Measurements from ENCODE around the gene ARHGAP42.

Gene ARHGAP42

DNA sequence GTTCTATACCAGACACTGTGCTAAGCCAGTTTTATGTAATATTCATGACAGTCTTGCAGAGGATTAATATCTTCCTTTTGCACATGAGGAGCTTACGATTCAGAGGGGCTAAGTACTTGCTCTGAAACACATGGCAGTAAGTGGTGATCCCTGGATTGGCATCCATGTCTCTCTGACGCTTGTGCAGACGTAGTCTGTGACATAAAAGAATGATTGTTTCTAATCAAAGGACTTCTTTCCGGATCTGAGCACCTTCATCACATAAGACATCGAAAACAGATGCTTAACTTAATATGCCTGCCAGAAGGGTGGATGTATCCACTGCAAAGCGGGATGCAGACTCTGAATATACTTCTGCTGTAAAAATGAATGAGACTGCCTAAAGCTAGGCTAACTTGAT, 74.8 kb downstream of the ARHGAP42 start:
- no peak for DNase-seq

DNA sequence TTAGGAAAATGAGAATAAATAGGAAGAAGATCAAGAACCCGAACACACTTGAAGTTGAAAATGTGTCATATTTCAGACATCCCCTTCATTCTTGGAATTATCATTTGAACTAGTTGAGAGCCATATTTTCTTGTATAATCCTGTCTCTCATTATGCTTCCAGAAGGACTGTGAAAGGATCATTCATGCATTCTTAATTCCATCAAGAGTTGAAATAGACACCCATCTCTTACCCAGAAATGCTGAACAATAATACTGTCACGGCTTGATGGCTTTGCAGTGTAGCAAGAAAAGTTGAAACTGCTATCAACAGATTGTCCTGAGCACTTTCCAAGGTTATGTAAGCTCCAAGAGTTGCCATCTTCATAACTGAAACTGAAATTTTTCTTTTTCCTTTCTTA, 79.7 kb downstream of the ARHGAP42 start:
- no peak for DNase-seq

DNA sequence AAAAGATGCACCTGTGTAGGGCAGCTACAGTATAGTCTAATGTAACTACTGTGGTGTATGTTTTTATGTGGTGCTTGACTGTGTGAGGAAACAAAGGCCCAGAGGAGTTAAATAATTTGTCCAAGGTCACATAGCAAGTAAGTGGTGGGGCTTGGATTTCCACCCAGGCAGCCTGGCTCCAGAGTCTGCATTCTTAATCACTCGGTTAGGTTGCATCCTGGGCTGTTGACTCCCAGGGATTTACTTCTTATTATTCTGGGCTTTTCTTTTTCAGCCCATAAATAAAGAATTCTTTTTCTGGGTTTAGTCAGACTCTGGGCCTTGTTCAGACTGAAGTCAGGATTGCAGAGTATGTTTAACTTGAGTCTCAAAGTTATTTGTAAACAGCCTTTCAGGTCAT, 82.1 kb downstream of the ARHGAP42 start:
- no peak for DNase-seq

DNA sequence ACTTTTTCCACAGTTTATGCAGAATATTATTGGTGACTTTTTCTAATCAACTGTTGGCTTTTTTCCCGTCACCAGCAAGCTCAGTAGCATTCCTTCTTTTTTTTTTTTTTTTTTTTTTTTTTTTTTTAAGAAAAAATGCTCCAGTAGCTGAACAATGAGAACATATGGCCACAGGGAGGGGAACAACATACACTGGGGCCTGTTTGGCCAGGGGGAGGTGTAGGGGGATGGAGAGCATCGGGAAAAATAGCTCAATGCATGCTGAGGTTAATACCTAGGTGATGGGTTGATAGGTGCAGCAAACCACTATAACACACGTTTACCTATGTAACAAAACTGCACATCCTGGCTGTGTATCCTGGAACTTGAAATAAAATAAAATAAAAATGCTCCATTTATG, 82.5 kb downstream of the ARHGAP42 start:
- no peak for DNase-seq

DNA sequence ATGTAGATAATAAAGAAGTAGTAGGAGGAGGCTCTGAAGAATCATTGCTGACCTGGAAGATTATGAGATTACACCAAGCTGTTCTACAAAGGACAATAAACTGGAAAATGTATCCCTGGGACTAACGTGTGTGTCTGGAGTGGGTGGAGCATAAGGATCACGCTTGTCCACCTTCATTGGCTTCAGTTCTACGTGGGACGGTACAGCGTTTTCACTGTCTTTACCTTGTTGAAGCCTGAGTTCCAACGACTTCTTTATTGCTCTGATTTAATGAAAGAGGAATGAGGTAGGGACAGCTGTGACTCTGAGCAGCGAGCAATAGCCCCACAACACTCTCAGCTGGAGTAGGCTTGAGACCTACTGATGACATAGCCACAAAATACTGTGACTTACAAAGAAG, 87.0 kb downstream of the ARHGAP42 start:
- no peak for DNase-seq

DNA sequence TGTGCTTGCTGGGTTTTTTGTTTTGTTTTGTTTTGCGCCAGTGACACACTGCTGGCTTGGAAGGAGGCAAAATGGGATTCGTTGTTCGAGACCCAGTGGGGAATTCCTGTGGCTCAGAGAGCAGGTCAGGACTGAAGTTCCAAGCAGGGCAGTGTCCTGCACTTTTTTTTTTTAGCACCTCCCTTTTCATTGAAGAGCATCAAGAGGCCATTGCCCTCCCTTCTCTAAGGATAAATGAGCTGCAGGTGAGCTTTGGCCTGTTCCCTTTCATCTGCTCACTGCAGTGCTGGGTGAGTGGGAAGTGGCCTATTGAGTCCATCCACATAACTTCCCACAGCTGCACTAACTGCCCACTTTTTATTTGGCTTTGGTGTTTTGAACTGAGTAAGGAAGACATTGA, 87.8 kb downstream of the ARHGAP42 start:
- no peak for DNase-seq

DNA sequence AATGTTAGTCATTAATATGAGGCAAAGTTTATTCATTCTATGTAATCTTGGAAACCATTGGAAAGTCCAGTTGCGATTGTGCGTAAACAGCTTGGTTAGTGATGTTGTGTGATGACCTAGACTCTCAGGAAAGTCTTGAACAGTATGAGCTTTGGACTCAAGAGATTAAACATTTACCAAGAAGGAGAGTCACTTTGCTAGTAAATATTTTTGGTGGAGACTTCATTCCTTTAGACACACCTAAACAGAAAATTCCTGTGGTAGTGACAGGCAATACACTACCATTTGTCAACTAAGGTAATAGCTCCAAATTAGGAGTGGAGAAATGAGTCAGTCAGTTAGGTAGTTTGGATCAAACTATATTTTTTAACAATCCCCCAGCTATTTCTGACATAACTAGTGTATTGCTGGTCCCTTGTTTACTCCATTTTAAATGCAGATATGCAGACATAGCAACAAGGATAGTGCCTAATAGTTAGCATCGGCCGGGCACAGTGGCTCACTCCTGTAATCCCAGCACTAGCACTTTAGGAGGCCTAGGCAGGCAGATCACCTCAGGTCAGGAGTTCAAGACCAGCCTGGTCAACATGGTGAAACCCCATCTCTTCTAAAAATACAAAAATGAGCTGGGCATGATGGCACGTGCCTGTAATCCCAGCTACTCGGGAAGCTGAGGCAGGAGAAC, 89.3 kb downstream of the ARHGAP42 start:
- DNase-seq, result no peak

DNA sequence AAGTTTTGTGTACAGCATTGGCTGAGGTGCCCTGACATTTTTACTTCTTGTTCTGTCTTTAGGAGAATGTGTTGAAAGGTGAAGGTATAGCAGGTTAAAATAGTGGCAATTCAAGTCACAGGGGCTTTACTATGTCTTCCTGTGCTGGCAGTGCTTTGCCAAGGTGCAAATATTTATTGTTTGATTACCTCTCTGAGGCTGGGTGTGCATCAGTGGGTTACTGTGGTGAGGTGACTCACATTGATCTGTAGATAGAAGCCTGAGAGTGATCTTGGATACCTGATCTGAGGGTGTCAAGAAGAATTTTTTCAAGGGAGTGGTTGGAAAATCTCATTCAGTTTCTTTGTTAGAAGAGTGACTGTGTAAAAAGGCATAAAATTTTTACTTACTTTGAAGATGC, 90.0 kb downstream of the ARHGAP42 start:
- DNase-seq, result no peak

DNA sequence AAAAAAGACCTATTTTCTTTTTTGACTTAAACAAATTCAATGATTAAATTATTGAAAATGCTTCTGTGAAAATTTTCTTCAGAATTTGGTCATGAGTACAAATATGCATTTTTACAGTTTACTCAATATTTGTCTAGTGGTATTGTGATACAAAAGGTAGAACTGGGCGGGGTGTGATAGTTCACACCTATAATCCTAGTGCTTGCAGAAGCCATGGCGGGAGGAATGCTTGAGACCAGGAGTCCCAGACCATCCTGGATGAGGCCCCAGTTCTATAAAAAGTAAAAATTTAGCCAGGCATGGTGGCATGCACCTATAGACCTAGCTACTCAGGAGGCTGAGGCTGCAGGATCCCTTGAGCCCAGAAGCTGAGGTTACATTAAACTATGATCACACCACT, 90.6 kb downstream of the ARHGAP42 start:
- no peak for DNase-seq

DNA sequence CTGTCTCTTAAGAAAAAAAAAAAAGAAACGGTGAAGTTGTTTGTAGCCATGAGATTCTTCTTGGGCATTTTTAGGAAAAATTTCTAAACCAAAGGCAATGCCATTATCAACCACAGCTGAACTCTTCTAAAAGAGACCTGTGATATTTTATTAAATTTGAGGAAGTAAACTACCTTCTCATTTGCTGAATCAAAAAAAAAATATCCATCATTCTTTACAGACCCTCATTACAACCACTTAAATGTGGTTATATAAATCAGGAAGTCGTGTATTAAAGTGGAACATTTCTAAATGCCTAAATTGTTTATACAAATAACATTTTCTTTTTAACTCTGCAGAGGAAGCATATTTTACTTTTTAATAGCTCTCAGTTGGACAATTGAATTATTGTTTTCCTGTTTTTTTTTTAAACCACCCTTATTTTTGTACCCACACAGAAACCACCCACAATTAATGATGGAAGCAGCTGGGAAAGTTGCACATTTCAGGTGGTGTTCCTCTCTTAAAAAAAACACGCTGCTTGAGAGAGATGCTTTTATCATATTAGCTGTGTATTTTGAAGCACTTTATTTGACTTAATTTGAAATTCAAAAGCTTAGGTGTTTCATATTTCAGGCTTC, 91.2 kb downstream of the ARHGAP42 start:
- DNase-seq, result no peak

DNA sequence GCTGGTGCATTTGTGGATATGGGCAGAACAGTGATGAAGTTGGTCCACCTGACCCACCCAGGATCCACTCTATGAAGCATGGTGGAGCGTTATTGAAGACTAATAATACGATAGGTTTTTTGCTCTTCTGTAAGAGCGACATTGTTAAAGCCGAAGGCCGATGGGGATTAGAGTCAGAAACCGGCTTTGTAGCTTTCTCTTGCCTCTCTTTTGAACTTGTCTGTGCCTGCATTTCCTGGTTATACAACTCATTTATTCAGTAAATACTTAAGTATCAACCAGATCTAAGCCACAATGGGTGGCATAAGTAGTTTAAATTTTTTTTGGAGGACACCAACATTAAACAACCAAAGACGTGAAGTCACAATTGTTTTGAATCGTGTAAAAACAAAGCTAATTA, 93.4 kb downstream of the ARHGAP42 start:
- no peak for DNase-seq

DNA sequence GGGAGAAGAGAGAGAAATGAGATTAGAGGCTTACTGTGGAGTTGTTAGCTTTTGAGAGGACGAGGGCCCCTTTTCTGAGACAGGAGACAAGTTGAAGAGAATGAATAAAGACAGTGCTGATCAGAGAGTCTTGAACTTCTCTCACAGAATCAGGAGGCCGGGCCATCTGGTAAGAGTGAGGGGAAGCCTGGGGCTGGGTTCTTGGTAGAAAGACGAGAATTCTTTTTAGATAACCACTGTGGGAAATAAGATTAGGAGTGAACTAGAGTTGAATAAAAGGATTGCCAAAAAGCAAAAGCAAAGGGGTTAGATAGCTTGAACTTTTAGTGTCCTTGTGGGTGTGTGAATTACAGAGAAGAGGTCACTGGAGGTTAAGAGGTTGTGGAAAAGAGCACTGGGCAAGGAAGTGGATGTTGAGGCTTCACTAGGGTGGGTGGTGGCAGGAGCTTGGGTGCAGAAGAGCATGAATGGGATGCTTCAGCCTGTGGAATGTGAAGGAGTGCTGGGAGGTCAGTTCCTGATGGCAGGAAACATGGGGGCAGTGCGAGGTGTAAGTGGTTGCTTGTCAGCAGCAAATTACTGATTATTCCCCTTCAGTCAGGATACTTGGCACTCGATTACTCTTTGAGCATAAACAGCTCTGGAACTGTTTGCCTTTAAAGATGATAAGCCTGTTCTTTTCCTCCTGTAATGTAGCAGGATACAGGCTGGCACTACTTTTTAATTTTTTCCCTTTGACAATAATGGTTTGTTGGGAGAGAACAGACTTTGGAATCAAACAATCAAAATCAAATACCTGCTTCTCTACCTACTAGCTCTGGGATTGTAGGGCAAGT, 98.3 kb downstream of the ARHGAP42 start:
- no peak for DNase-seq

DNA sequence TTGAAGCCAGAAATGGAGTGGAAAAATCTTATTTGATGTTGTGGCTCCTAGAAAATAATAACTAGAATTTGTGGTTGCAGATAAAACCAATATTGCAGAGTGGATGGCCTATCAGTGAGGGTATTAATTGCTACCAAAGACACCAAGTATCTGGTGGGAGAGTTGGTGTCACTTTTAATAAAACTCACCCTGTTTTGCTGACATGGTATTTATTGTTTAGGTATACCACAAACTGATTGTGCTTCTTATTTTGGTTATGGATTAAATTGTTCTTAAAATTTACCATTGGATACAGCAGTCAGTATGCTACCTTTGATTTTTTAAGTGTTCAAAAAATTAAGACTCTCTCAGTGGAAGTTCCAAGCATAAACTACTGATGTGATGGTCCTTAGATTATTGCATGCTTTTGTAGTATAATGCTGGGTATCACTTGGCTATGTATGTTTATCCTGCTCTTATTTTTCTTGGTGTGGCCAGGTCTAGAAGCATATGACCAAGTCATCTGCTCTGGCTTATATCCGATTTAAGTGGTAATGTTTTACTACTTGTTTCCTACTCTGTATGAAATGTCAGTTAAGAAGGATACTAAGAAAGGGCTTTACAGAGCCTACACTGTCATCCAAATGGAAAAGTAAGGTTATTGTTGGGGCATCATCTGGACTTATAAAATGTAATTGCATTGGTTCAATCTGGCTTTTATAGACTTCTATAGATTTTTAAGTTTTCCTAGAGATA, 101.6 kb downstream of the ARHGAP42 start:
- DNase-seq, result no peak

DNA sequence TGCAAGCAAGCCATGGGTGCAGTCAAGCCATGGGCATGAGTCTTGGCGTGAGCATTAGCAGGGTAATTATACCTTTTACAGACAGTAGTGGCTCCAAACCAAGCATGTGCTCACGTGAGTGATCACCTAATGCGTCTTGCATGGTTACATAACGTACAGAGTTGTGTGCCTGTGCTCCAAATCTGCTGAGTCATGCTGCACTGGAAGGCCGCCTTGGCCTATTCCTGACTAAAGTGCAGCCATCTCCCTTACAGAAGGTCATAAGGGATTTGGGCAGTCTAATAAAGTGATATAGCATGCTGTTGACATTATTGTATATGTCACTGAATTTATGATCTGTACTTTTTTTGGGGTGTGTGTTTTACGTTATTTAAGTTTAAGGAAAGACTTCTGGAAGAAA, 102.4 kb downstream of the ARHGAP42 start:
- DNase-seq, result no peak

DNA sequence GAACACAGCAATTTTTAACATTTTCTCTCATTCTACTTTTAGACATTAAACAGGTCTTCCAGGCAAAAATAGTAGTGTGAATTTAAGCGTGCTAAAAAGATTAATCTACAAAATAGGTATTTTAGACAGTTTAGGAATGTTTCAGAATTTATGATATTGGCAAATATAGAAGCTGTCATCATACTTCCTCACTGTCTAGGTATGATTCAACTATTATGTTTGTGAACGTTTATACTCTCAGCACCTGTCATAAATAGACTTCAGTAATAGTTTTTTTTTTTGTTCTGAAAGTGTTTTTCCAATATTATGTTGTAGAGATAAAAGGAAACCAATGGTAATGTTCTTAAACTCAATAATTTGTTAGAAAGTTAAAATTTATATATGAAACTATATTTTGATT, 103.0 kb downstream of the ARHGAP42 start:
- no peak for DNase-seq

DNA sequence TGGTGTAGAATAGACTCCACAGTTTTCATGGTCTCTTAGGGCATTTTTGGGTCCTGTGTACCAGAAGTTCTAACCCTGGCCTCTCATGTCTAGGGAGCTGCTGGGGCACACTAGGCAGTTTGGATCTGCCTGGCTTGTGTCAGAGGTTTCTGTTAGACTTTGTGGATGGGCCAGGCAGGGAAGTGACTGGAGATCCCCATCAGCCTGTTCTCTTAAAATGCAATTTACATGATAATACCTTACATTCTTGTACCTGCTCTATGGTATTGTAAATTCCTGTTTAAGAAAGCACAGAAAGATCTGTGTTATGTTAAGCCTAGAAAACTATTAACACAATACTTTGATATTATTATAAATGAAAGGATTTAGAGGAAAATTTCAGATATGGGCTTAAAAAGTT, 104.0 kb downstream of the ARHGAP42 start:
- DNase-seq, result no peak

DNA sequence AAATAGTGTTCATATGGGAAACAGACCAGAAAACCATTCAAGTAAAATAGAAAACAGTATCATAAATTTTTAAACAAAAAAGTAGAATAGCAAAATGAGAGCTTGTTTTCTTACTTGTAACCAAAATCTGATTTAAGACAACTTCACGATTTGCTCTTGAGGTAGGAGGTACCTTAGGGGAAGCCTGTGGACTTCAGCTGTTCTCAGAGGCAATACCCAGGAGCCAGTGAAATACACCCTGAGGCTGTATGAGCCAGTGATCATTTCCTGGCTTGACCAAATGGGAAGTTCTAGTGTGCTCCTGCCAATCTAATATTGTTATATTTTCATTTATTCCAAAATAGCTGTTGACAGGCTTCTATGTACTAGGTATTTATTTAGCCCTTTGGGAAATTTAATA, 104.8 kb downstream of the ARHGAP42 start:
- DNase-seq, result no peak

DNA sequence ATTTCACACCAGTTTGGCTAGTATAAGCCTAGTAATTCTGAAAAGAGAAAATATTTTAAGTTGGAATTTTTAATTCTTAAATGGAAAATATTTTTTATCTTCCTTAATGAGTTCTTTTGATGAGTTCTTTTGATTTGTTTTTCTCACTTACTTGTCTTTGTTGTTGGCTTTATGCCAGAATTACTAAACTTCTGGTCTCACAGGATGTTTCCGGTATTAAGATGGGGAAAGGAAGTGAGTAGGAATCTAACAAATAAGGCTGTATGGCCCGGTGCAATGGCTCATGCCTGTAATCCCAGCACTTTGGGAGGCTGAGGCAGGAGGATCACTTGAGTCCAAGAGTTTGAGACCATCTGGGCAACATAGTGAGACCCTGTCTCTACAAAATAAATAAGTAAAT, 106.4 kb downstream of the ARHGAP42 start:
- no peak for DNase-seq

DNA sequence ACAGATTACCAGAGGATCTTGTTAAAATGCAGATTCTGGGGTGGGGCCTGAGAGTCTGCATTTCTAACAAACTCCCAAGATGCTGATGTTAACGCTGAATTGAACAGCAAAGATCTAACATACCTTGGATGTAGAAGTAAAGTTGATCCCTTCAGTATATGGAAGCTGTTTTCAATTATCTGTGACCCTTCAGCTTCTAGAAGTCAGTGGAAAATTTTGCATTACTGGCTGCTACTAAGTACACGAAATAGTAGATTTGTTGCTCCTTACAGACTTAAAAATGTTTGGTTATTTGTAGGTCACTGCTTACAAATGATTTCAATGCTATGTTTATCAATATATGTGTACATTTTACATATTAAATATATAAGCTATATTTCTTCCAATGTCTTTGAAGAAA, 107.4 kb downstream of the ARHGAP42 start:
- no peak for DNase-seq

DNA sequence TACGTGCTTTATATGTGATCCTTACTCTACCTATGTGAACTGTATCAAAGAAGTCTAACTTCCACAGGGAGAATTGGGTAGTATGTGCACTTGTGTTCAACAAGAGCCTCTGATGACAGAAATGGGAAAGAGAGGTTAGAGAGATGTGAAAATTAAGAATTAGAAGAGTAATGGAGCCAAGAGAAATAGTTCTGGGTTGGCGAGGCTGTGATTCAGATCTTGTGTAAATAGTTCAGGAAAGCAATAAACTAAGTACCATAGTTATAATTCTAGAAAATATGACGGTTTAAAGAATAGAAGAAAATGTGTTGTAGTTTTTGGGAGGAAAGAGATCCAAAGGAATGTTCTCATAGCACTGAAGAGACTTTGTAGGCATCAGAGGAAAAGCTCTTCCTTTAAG, 112.4 kb downstream of the ARHGAP42 start:
- DNase-seq, result no peak

DNA sequence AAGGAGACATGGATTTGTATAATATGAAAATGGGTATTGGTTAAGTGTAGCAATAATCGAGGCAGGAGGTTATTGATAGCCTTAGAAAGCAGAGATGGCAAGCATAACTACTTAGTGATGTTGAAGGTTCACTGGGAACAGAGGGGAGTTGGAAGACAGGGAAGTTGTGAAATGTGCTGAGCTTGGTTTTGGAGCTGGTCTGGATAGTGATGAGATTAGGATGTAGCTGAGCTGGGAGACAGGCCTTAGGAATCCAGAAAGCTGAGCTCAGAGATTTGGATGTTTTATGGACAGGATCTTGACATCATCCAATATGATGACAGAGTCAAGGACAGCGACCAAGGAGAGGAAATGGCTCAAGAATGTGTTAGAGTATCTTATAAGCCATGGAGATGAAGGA, 113.1 kb downstream of the ARHGAP42 start:
- no peak for DNase-seq

DNA sequence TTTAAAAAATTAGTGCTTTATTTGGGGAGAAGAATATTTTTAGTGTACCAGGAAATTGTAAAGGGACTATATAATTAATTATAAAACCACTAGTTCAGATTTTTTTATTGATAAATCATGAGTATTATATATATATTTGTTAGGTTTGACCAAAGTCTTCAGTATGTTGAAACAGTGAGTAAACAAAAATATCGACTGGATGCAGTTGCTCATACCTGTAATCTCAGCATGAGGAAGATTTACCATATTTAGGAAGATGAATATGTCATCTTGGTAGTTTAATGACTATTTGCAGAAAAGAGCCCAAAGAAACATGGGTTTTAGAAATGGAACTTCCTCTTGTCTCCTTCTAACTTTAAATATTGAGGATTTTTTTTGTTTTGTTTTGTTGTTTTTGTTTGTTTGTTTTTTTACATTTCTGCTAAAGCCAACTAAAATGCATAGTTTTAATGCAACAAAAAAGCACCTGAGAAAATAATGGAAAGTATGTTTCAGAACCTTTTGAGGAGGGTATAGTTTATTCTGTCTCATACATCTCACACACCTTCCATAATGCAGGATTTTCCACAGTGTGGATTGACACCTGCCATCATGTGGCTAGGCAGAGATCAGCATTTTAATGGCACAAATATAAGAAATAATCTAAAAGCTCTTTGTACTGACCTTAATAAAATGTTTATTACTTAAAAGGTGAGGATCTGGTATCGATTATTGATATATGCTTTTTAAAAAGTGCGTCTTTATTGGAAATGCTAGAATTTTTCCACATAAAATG, 114.3 kb downstream of the ARHGAP42 start:
- DNase-seq, result no peak
